AG08396 (cell line): ENCODE measurements around the gene FAM204A.

Experiments
- DNase-seq: peaks from one replicate; pipeline ENCODE4 v3.0.0; 2012; ENCODE audit warnings: low spot score, mixed read lengths

Gene FAM204A

GRCh38 chr10:118278649-118279048 is 63.5 kb downstream of the FAM204A start:
- DNase-seq, result no peak

GRCh38 chr10:118277871-118278270 is 64.3 kb downstream of the FAM204A start:
- DNase-seq, result no peak

GRCh38 chr10:118276727-118277126 is 65.4 kb downstream of the FAM204A start:
- no peak for DNase-seq

GRCh38 chr10:118276204-118276603 is 65.9 kb downstream of the FAM204A start:
- DNase-seq, result no peak

- no peak for DNase-seq
Observed at GRCh38 chr10:118273662-118274061, 68.5 kb downstream of the FAM204A start.

GRCh38 chr10:118272767-118273166 is 69.4 kb downstream of the FAM204A start:
- DNase-seq, result no peak

GRCh38 chr10:118272149-118272721 is 69.9 kb downstream of the FAM204A start:
- peak; percentile 23 for DNase-seq

- DNase-seq, result no peak
Observed at GRCh38 chr10:118271671-118272070, 70.5 kb downstream of the FAM204A start.

GRCh38 chr10:118266098-118266748 is 75.9 kb downstream of the FAM204A start:
- DNase-seq, result no peak

- DNase-seq, result no peak
Observed at GRCh38 chr10:118264838-118265470, 77.2 kb downstream of the FAM204A start.

GRCh38 chr10:118264252-118264651 is 77.9 kb downstream of the FAM204A start:
- no peak for DNase-seq

- no peak for DNase-seq
Observed at GRCh38 chr10:118262538-118262937, 79.6 kb downstream of the FAM204A start.

GRCh38 chr10:118259288-118259906 is 82.7 kb downstream of the FAM204A start:
- peak; percentile 41 for DNase-seq

- DNase-seq, result no peak
Observed at GRCh38 chr10:118258285-118258684, 83.8 kb downstream of the FAM204A start.

- DNase-seq, result no peak
Observed at GRCh38 chr10:118256825-118257570, 85.1 kb downstream of the FAM204A start.

GRCh38 chr10:118256209-118256608 is 85.9 kb downstream of the FAM204A start:
- DNase-seq, result no peak

- DNase-seq, result no peak
Observed at GRCh38 chr10:118255355-118255754, 86.8 kb downstream of the FAM204A start.

GRCh38 chr10:118254654-118255053 is 87.5 kb downstream of the FAM204A start:
- DNase-seq, result no peak

GRCh38 chr10:118253397-118253796 is 88.7 kb downstream of the FAM204A start:
- DNase-seq, result no peak

GRCh38 chr10:118251791-118252190 is 90.3 kb downstream of the FAM204A start:
- DNase-seq, result peak; percentile 27

- DNase-seq, result no peak
Observed at GRCh38 chr10:118249714-118250113, 92.4 kb downstream of the FAM204A start.
